Measurements from ENCODE around the gene NBEA.
"Not testable (repeated sequence)": the region's sequence is repeated elsewhere in the genome, so short reads cannot be mapped to it uniquely, and the experiment has no call there.

The NBEA gene

GRCh38 chr13:34990399-34991214 lies 48.5 kb downstream of the NBEA start:
- TF ChIP-seq CTCF (conservative IDR thresholded peaks at IDR 0.05; ENCODE audit: low read length), result no peak
- H3K4me3 ChIP-seq (ENCODE audit: low read length), result no peak overlapping the region
- no peak for DNase-seq (ENCODE audit: low read depth)

GRCh38 chr13:34993470-34993869 lies 51.4 kb downstream of the NBEA start:
- TF ChIP-seq CTCF (conservative IDR thresholded peaks at IDR 0.05; ENCODE audit: low read length), result no peak
- no peak overlapping the region for H3K4me3 ChIP-seq (ENCODE audit: low read length)
- no peak for DNase-seq (ENCODE audit: low read depth)

- not testable (repeated sequence) for H3K4me3 ChIP-seq (ENCODE audit: low read length); DNase-seq (ENCODE audit: low read depth)
Observed at GRCh38 chr13:35003734-35004133, 61.7 kb downstream of the NBEA start.

GRCh38 chr13:35005051-35005450 lies 63.0 kb downstream of the NBEA start:
- TF ChIP-seq CTCF (conservative IDR thresholded peaks at IDR 0.05; ENCODE audit: low read length), result no peak
- no peak for DNase-seq (ENCODE audit: low read depth)
- H3K4me3 ChIP-seq (ENCODE audit: low read length), result no peak overlapping the region

- no peak for DNase-seq (ENCODE audit: low read depth)
Observed at GRCh38 chr13:35014606-35015213, 72.6 kb downstream of the NBEA start.

GRCh38 chr13:35016362-35017112 lies 74.5 kb downstream of the NBEA start:
- TF ChIP-seq CTCF (conservative IDR thresholded peaks at IDR 0.05; ENCODE audit: low read length), result no peak
- DNase-seq (ENCODE audit: low read depth), result no peak
- no peak overlapping the region for H3K4me3 ChIP-seq (ENCODE audit: low read length)

More at GRCh38 chr13:35014606-35015213, 72.6 kb downstream of the NBEA start:
- TF ChIP-seq CTCF (conservative IDR thresholded peaks at IDR 0.05; ENCODE audit: low read length), result no peak
- no peak overlapping the region for H3K4me3 ChIP-seq (ENCODE audit: low read length)

- no peak for DNase-seq (ENCODE audit: low read depth)
Observed at GRCh38 chr13:35025314-35025713, 83.2 kb downstream of the NBEA start.

More at GRCh38 chr13:35025314-35025713, 83.2 kb downstream of the NBEA start:
- H3K4me3 ChIP-seq (ENCODE audit: low read length), result no peak overlapping the region
- TF ChIP-seq CTCF (conservative IDR thresholded peaks at IDR 0.05; ENCODE audit: low read length), result no peak
